DOHH2 (cell line): Measurements from ENCODE around the gene SLC27A1.

Experiments used
- H3F3A ChIP-seq: fragments of 200-600 bp; sonication (generic), shearing (Covaris generic); 2 replicates; pipeline ENCODE4 v1.6.0; 2016; ENCODE audit warnings: antibody characterized with exemption, mild to moderate bottlenecking; ENCODE audit not compliant: control insufficient read depth, insufficient read depth
- H3K27ac ChIP-seq: fragments of 200-600 bp; sonication (generic); 2 replicates; pipeline ENCODE4 v1.5.1; 2014; ENCODE audit warnings: low read depth, mild to moderate bottlenecking, low read length, moderate library complexity
- H3K27me3 ChIP-seq: fragments of 200-600 bp; sonication (generic); 2 replicates; pipeline ENCODE4 v1.6.1; 2014; ENCODE audit warnings: mild to moderate bottlenecking, low read length, mixed read lengths; ENCODE audit not compliant: control insufficient read depth
- H3K36me3 ChIP-seq: fragments of 200-600 bp; sonication (generic); 2 replicates; pipeline ENCODE4 v1.6.1; 2014; ENCODE audit warnings: mild to moderate bottlenecking, low read length, moderate library complexity, mixed read lengths; ENCODE audit not compliant: control insufficient read depth
- H3K4me1 ChIP-seq: fragments of 200-600 bp; sonication (generic); 2 replicates; pipeline ENCODE4 v1.6.1; 2014; ENCODE audit warnings: mild to moderate bottlenecking, low read length, mixed read lengths; ENCODE audit not compliant: control insufficient read depth
- H3K4me2 ChIP-seq: fragments of 200-600 bp; sonication (generic); 2 replicates; pipeline ENCODE4 v1.6.0; 2014; ENCODE audit warnings: mild to moderate bottlenecking, low read length, moderate library complexity
- H3K4me3 ChIP-seq: fragments of 200-600 bp; sonication (generic); 2 replicates; pipeline ENCODE4 v1.5.1; 2014; ENCODE audit warnings: mild to moderate bottlenecking, low read length, mixed read lengths
- H3K79me2 ChIP-seq: fragments of 200-600 bp; sonication (generic); 2 replicates; pipeline ENCODE4 v1.6.1; 2014; ENCODE audit warnings: mild to moderate bottlenecking, low read length, mixed read lengths; ENCODE audit not compliant: control insufficient read depth
- H3K9me2 ChIP-seq: fragments of 200-600 bp; sonication (generic); replicated peaks from 2 replicates; pipeline ENCODE4 v1.6.1; 2014; ENCODE audit warnings: mild to moderate bottlenecking, low read length, mixed read lengths; ENCODE audit not compliant: control insufficient read depth
- H3K9me3 ChIP-seq: fragments of 200-600 bp; sonication (generic); 2 replicates; pipeline ENCODE4 v1.6.1; 2014; ENCODE audit warnings: antibody characterized with exemption, low read length, mixed read lengths; ENCODE audit not compliant: control insufficient read depth, insufficient read depth
- H4K20me1 ChIP-seq: fragments of 200-600 bp; sonication (generic); 2 replicates; pipeline ENCODE4 v1.6.0; 2014; ENCODE audit warnings: low read depth, mild to moderate bottlenecking, antibody characterized with exemption, low read length, moderate library complexity; ENCODE audit not compliant: control insufficient read depth, insufficient read depth
- CTCF ChIP-seq: fragments of 200-600 bp; sonication (generic); IDR thresholded peaks from one replicate; pipeline ENCODE4 v1.5.1; 2014; ENCODE audit warnings: antibody characterized with exemption, mild to moderate bottlenecking, low read depth, low read length; ENCODE audit not compliant: poor library complexity, severe bottlenecking
- EZH2phosphoT487 ChIP-seq: fragments of 200-600 bp; sonication (generic); IDR thresholded peaks from 2 replicates; pipeline ENCODE4 v1.6.1; 2017; ENCODE audit warnings: borderline replicate concordance, mild to moderate bottlenecking, antibody characterized with exemption, low read length, moderate library complexity, mixed read lengths

SLC27A1 gene

GRCh38 chr19:17484520-17485185 is 14.3 kb downstream of the SLC27A1 start:
- Histone ChIP-seq H3K27ac (no peak overlapping the region), H3F3A (no peaks in the 10 kb centered on the region), H3K27me3 (no peaks in the 10 kb centered on the region), H4K20me1 (no peaks in the 10 kb centered on the region), H3K4me1 (peaks cover 21% of the 10 kb centered on the region), H3K4me2 (no peak overlapping the region), H3K79me2 (no peaks in the 10 kb centered on the region), H3K4me3 (no peak overlapping the region), H3K36me3 (no peaks in the 10 kb centered on the region), H3K9me3 (no peaks in the 10 kb centered on the region), H3K9me2 (no peaks in the 10 kb centered on the region)
- TF ChIP-seq CTCF (no peak), EZH2phosphoT487 (no peak)

GRCh38 chr19:17486545-17487240 is 16.4 kb downstream of the SLC27A1 start:
- TF ChIP-seq EZH2phosphoT487 = no peak
- no peak for TF ChIP-seq CTCF
- Histone ChIP-seq H3K27me3 (no peaks in the 10 kb centered on the region), H3K4me1 (peaks cover 22% of the 10 kb centered on the region), H3F3A (no peaks in the 10 kb centered on the region), H3K36me3 (no peaks in the 10 kb centered on the region), H3K9me3 (no peaks in the 10 kb centered on the region), H3K27ac (no peak overlapping the region), H3K9me2 (no peaks in the 10 kb centered on the region), H3K79me2 (no peaks in the 10 kb centered on the region), H3K4me2 (no peak overlapping the region), H4K20me1 (no peaks in the 10 kb centered on the region), H3K4me3 (no peak overlapping the region)

- Histone ChIP-seq H3K27ac (no peak overlapping the region), H3K9me3 (no peaks in the 10 kb centered on the region), H3K4me1 (peaks cover 22% of the 10 kb centered on the region), H3K4me3 (no peak overlapping the region), H3K4me2 (peak overlapping the region; percentile 88; the same call in 1 of the 2 replicates), H3F3A (no peaks in the 10 kb centered on the region), H3K36me3 (no peaks in the 10 kb centered on the region), H3K27me3 (no peaks in the 10 kb centered on the region), H3K79me2 (no peaks in the 10 kb centered on the region), H3K9me2 (no peaks in the 10 kb centered on the region), H4K20me1 (no peaks in the 10 kb centered on the region)
- TF ChIP-seq EZH2phosphoT487 (no peak), CTCF (no peak)
Observed at GRCh38 chr19:17487284-17488121, 17.2 kb downstream of the SLC27A1 start.
